Cerebellar nuclear complex (tissue), 1 donor: ENCODE results near the gene KIRREL3.
A peak's percentile ranks its signal among the peaks of the same experiment; 100 is the strongest.

Experiments
- DNase-seq, 2 experiments: peaks; one replicate each; lab custom pipeline; 2025; lab: John Stamatoyannopoulos, UW

The KIRREL3 gene

DNA sequence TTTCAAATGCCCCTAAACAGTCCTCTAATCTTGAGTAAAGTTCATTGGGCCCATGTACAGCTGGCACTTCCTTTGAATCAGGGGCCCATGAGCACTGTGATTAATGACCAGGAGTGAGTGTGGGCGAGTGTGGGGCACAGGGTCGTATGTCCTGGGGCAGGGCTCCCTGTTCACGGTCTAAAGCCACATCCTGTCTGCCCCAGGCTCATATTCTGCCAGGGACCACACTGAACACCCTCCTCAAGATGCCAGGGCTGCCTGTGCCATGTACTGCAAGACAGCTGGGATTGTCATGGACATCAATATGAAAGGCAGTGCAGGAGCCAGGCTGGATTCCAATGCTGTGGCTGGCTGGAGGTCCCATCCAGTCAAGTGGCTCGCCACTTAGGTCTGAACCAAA, 130.5 kb downstream of the KIRREL3 start:
- DNase-seq: no peak

- DNase-seq: no peak
These were observed 131.8 kb downstream of the KIRREL3 start for GRCh38 chr11:126868741-126869140.

GRCh38 chr11:126864934-126865333, 135.6 kb downstream of the KIRREL3 start:
- DNase-seq: no peak

DNA sequence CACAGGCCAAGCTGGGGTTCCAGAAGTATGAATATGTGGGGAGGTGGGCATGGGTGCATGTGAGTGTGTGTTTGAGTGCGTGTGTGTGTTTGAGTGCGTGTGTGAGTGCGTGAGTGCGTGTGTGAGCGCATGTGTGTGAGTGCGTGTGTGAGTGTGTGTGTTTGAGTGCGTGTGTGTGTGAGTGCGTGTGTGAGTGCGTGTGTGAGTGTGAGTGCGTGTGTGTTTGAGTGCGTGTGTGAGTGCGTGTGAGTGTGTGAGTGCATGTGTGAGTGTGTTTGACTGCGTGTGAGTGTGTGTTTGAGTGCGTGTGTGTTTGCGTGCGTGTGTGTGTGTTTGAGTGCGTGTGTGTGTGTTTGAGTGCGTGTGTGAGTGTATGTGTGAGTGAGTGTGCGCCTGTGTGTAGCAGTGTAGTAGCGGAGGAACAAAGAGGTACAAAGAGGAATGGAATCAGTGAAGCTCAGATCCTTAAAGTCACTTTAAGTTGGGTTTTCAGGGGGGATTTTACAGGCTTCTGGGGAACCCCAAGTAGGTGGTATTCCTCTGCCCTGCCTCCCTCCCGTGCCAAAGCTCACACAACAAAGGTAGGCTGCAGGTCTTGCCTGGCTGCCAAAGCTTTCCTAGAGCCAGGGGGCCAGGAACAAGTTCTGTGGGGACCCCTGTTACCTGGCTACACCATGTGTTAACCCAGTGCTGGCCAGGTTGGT, 137.1 kb downstream of the KIRREL3 start:
- no peak for DNase-seq

DNA sequence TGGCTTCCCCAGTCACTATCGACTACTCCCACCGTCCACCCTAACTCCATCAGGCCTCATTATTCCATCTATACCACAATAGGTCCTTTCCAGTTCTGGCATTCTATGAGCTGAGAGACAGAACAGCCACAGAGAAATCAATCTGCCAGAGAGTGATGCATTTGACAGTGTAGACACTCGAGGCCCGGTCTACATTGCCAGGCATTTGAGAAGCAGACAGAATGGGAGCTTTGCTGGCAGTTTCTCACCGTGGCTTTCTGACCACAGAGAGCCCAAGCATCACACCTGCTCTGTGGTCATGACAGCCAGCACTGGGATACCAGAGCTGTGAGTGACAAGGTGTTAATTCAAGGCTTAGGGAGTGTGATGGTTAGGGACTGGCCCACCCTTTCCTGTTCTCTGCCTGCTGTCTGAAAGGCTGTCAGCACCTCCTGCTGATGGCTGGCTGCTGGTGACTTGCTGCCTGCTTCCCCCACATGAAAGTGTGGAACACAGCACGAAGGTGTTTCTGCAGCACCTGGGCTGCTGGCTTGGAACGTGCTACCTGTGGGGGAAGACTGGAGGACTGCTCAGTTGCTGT, 137.8 kb downstream of the KIRREL3 start:
- DNase-seq: no peak

GRCh38 chr11:126861796-126862459, 138.6 kb downstream of the KIRREL3 start:
- no peak for DNase-seq

- DNase-seq: no peak
These were observed 142.4 kb downstream of the KIRREL3 start for GRCh38 chr11:126857860-126858808.

DNA sequence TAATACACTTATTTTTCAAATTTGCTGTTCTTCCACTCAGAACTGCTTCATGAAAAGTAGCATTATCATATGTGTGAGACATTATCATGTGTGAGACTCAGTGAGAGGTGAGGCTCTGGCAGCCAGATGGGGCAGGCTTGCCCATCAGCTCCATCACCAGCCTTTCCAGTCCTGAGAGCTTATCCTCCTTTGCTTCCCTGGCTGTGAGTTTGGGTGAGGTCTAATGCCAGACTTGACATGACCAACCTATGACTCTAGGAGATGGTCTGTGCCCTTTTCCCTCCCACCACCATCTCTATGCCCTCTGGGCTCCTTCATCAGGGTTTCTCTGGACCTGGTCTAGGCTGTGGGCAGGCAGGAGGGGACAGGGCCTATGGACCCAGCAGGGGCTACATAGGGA, 145.0 kb downstream of the KIRREL3 start:
- DNase-seq: no peak

- DNase-seq: no peak
These were observed 146.8 kb downstream of the KIRREL3 start for GRCh38 chr11:126853732-126854131.

GRCh38 chr11:126844789-126845188, 155.8 kb downstream of the KIRREL3 start:
- no peak for DNase-seq

- DNase-seq: no peak
These were observed 157.5 kb downstream of the KIRREL3 start for GRCh38 chr11:126843096-126843495.

DNA sequence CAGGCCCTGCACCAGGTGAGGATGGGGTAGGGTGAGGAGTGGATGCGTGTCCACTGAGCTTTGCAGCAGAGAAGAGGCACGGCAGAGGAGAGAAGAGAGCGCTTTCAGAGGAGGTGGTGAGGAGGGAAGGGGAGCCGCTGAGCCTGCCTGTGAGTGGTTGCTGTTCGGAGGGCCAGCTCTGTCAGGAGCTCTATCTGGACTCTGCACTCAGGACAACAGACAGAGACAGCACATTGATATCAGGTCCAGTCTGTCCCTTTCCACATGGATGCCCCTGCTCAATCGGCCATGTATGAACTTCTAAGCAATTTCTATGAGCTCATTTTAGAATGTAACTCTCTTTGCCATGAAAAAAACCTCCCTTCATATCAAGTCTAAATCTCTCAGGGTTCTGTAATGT, 158.6 kb downstream of the KIRREL3 start:
- peak; percentile 45 to 71 for DNase-seq

DNA sequence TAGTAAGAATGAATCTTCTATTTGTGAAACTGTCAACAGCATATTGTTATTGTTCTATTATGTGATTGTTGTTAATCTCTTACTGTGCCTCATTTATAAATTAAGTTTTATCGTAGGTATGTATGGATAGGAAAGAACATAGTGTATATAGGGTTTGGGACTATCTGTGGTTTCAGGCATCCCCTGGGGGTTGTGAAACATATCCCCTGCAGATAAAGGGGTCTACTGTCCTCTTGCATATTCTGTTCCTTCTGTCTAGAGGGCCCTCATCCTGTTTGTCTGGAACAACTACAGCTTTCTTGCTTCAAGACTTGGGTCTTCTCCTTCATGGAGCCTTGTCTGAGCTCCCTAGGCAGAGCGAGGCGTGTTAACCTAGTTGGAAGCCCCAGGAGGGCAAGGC, 159.6 kb downstream of the KIRREL3 start:
- no peak for DNase-seq

DNA sequence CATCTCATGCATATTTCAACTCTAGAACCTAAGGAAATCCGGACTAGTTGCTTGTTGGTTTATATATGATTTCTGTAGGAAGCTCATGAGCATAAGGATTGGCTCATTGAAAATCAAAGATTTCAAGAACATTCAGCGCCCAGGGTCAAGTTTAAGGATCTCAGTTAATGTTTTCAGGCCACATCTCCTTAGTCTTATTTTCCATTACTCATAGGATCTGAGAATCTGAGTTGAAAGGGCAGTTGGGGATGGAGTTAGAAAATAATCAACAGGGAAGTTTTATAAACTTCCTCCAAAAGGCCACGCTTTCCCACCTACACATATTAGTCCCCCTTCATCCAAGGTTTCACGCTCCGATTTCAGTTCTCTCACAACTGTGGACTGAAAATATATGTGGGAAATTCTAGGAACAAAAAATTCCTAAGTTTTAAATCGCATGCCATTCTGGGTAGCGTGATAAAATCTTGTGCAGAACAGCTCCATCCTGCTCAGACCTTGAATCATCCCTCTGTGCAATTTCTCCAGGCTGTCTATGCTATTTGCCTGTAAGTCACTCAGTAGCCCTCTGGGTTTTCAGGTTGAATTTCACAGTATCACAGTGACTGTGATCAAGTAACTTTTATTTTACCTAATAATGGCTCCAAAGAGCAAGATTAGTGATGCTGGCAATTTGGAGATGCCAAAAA, 160.2 kb downstream of the KIRREL3 start:
- no peak for DNase-seq

DNA sequence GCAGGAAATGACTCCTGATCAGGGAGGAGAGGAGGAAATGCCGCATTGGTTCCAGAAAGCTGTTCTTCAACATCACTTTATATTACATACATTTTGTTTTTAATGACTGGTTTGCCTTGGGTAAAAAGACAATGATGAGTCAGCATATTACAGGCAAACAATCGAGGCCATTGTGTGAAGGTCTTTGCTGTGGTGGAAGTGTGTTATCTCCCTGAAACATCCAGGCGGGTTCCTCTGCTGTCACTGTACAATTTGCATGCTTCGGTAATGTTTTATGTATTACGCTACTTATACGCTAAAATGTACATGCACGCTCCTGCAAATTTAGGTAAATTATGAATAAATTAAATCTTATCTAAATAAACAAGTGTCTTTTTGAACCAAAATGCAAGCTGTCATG, 161.1 kb downstream of the KIRREL3 start:
- no peak for DNase-seq

DNA sequence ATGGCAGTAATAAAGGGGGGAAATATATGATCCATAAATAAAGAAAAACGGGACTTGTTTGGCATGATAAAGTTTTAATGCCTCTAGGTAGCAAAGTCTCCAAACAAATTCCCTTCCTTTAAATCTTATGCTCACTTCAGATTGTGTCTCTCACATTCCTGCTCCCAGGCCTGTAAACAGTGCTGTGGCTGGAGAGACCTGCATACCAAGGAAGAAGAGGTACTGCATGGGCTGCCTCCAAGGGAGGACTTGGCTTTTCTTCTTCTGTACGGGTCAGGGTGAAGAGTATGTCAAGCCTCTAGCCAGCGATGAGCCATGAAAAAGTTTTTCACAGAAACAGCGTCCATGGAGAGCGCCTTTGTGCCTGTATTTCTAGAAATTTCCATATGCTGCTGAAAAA, 161.8 kb downstream of the KIRREL3 start:
- no peak for DNase-seq

- DNase-seq: no peak
These were observed 163.0 kb downstream of the KIRREL3 start for GRCh38 chr11:126837581-126837980.

GRCh38 chr11:126834573-126834972, 166.0 kb downstream of the KIRREL3 start:
- no peak for DNase-seq

- no peak for DNase-seq
These were observed 166.4 kb downstream of the KIRREL3 start for GRCh38 chr11:126834149-126834548.

DNA sequence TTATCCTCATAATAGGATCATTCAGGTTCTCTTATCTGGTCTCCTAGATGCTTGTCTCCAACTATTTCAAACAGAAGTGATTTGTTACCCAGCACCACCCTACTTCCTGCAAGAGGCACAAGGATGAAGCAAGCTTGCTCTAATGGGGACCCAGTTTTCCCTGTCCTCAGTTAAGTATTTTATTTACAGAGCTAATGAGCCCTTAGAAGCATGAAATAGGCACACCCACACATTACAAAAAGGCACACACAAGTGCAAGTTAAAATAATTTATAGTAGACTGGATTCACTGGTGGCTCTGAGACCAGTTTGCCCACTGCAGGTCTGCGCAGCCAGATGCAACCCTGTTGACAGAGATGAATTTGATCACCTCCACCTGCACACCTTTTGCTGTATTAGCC, 167.5 kb downstream of the KIRREL3 start:
- no peak for DNase-seq

- no peak for DNase-seq
These were observed 168.2 kb downstream of the KIRREL3 start for GRCh38 chr11:126832387-126832786.
